Measurements from ENCODE around the gene TBC1D5.
"Not testable (repeated sequence)": the region's sequence is repeated elsewhere in the genome, so short reads cannot be mapped to it uniquely, and the experiment has no call there.

GRCh38 chr3:17699815-17700214 is 42.6 kb downstream of the TBC1D5 start:
- TF ChIP-seq CTCF (IDR thresholded peaks at IDR 0.05); SMAD3 (CRISPR knock-in tag; IDR thresholded peaks at IDR 0.05; ENCODE audit: borderline replicate concordance); ESRRA (CRISPR knock-in tag; IDR thresholded peaks at IDR 0.05; ENCODE audit: borderline replicate concordance); USF2 (CRISPR knock-in tag; IDR thresholded peaks at IDR 0.05); MAX (CRISPR knock-in tag; IDR thresholded peaks at IDR 0.05); NR2C2 (CRISPR knock-in tag; IDR thresholded peaks at IDR 0.05); NR3C1 (CRISPR knock-in tag; conservative IDR thresholded peaks at IDR 0.05; ENCODE audit: low read depth); HMGXB4 (CRISPR knock-in tag; IDR thresholded peaks at IDR 0.05); ZNF232 (CRISPR knock-in tag; IDR thresholded peaks at IDR 0.05); SP1 (CRISPR knock-in tag; conservative IDR thresholded peaks at IDR 0.05): not testable (repeated sequence)

All from WTC11 (cell line).